OCI-LY3 (cell line): ENCODE results near the gene SLC27A2.
"Not testable (repeated sequence)": the region's sequence is repeated elsewhere in the genome, so short reads cannot be mapped to it uniquely, and the experiment has no call there.

Experiments used
- H2AFZ ChIP-seq: fragments of 200-600, 300-600 bp; shearing (Covaris generic); 2 replicates; pipeline ENCODE4 v1.6.0; 2014; ENCODE audit warnings: antibody characterized with exemption, low read depth, low read length
- H3K27ac ChIP-seq: fragments of 200-600, 300-600 bp; sonication (generic); 2 replicates; pipeline ENCODE4 v1.5.1; 2014; ENCODE audit warnings: mild to moderate bottlenecking, low read length, moderate library complexity, mixed read lengths
- H3K27me3 ChIP-seq: fragments of 200-600, 300-600 bp; sonication (generic); 2 replicates; pipeline ENCODE4 v1.6.1; 2014; ENCODE audit warnings: low read depth, low read length, mixed read lengths
- H3K36me3 ChIP-seq: fragments of 200-600, 300-600 bp; sonication (generic); replicated peaks from 2 replicates; pipeline ENCODE3; 2014; ENCODE audit warnings: low read depth, low read length, mixed read lengths
- H3K4me1 ChIP-seq: fragments of 300-600, 200-600 bp; sonication (generic); 2 replicates; pipeline ENCODE4 v1.6.1; 2014; ENCODE audit warnings: low read length, mixed read lengths
- H3K4me2 ChIP-seq: fragments of 200-600, 300-600 bp; sonication (generic); 2 replicates; pipeline ENCODE4 v1.6.1; 2014; ENCODE audit warnings: low read length, mixed read lengths
- H3K4me3 ChIP-seq: fragments of 300-600, 200-600 bp; sonication (generic); 2 replicates; pipeline ENCODE4 v1.5.1; 2014; ENCODE audit warnings: antibody characterized with exemption, mild to moderate bottlenecking, low read length, moderate library complexity
- H3K79me2 ChIP-seq: fragments of 300-600, 200-600 bp; shearing (Covaris generic); 2 replicates; pipeline ENCODE4 v1.6.1; 2014; ENCODE audit warnings: mild to moderate bottlenecking, low read length, mixed read lengths
- H3K9ac ChIP-seq: fragments of 300-600, 200-600 bp; shearing (Covaris generic); 2 replicates; pipeline ENCODE4 v1.6.0; 2014; ENCODE audit warnings: mild to moderate bottlenecking, low read length, moderate library complexity
- H3K9me3 ChIP-seq: fragments of 200-600, 300-600 bp; shearing (Covaris generic); 2 replicates; pipeline ENCODE4 v1.6.1; 2014; ENCODE audit warnings: low read length, mixed read lengths; ENCODE audit not compliant: insufficient read depth
- H4K20me1 ChIP-seq: fragments of 200-600, 300-600 bp; sonication (generic); 2 replicates; pipeline ENCODE4 v1.6.1; 2016; ENCODE audit warnings: low read length, mixed read lengths; ENCODE audit not compliant: insufficient read depth
- EZH2phosphoT487 ChIP-seq: fragments of 200-600 bp; shearing (Covaris generic); IDR thresholded peaks from 2 replicates; pipeline ENCODE4 v1.6.1; 2018; ENCODE audit warnings: antibody characterized with exemption, mixed run types, low read depth
- TF ChIP-seq, protein P1 (sequence below): fragments of 200-600, 300-600 bp; sonication (generic); IDR thresholded peaks from 2 replicates; pipeline ENCODE4 v1.5.1; 2014; ENCODE audit warnings: antibody characterized with exemption, low read length, low read depth

Gene SLC27A2

GRCh38 chr15:50167110-50167509 is 14.9 kb upstream of the SLC27A2 start:
- no peak overlapping the region for H3K4me3 ChIP-seq
- H3K9me3 ChIP-seq, result no peaks in the 10 kb centered on the region
- TF ChIP-seq, protein P1, sequence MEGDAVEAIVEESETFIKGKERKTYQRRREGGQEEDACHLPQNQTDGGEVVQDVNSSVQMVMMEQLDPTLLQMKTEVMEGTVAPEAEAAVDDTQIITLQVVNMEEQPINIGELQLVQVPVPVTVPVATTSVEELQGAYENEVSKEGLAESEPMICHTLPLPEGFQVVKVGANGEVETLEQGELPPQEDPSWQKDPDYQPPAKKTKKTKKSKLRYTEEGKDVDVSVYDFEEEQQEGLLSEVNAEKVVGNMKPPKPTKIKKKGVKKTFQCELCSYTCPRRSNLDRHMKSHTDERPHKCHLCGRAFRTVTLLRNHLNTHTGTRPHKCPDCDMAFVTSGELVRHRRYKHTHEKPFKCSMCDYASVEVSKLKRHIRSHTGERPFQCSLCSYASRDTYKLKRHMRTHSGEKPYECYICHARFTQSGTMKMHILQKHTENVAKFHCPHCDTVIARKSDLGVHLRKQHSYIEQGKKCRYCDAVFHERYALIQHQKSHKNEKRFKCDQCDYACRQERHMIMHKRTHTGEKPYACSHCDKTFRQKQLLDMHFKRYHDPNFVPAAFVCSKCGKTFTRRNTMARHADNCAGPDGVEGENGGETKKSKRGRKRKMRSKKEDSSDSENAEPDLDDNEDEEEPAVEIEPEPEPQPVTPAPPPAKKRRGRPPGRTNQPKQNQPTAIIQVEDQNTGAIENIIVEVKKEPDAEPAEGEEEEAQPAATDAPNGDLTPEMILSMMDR, result no peak
- TF ChIP-seq EZH2phosphoT487, result no peak
- no peaks in the 10 kb centered on the region for H4K20me1 ChIP-seq
- no peaks in the 10 kb centered on the region for H3K36me3 ChIP-seq
- H3K4me2 ChIP-seq, result no peak overlapping the region
- no peak overlapping the region for H2AFZ ChIP-seq
- H3K9ac ChIP-seq, result no peak overlapping the region
- H3K79me2 ChIP-seq, result no peaks in the 10 kb centered on the region
- no peak overlapping the region for H3K27ac ChIP-seq
- H3K4me1 ChIP-seq, result no peaks in the 10 kb centered on the region
- no peaks in the 10 kb centered on the region for H3K27me3 ChIP-seq

DNA sequence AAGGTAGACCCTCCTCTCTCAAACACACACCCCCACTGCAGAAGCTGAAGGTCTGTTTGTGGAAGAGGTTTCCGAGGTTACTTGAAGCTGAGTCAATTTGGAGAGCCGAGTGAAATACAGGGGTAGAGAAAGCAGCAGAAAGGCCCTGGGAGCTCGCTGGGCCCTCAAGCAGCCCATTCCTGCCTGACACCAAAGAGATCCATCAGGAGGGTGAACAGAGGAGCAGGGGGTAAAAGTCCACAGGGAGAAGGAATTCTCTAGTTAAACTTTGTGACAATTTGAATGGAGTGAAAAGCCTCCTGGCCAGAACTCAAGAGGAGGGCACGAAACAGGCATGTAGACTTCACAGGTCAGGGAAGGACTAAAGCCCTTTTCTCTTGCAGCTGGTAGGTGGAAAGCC is 13.6 kb upstream of the SLC27A2 start:
- Histone ChIP-seq H3K9me3 (no peaks in the 10 kb centered on the region), H3K9ac (no peak overlapping the region), H3K27me3 (no peaks in the 10 kb centered on the region), H4K20me1 (no peaks in the 10 kb centered on the region), H3K4me3 (no peak overlapping the region), H3K27ac (no peak overlapping the region), H3K4me2 (no peak overlapping the region), H3K36me3 (no peaks in the 10 kb centered on the region), H3K79me2 (no peaks in the 10 kb centered on the region), H3K4me1 (no peaks in the 10 kb centered on the region), H2AFZ (no peak overlapping the region)
- no peak for TF ChIP-seq EZH2phosphoT487
- TF ChIP-seq, protein P1, result no peak

GRCh38 chr15:50168783-50169411 is 13.1 kb upstream of the SLC27A2 start:
- no peak overlapping the region for H3K4me2 ChIP-seq
- H3K27me3 ChIP-seq, result no peaks in the 10 kb centered on the region
- no peak overlapping the region for H3K27ac ChIP-seq
- no peaks in the 10 kb centered on the region for H3K79me2 ChIP-seq
- H2AFZ ChIP-seq, result no peak overlapping the region
- H3K9ac ChIP-seq, result no peak overlapping the region
- TF ChIP-seq, protein P1, result no peak
- no peak for TF ChIP-seq EZH2phosphoT487
- H3K9me3 ChIP-seq, result no peaks in the 10 kb centered on the region
- H3K36me3 ChIP-seq, result no peaks in the 10 kb centered on the region
- no peak overlapping the region for H3K4me3 ChIP-seq
- H3K4me1 ChIP-seq, result no peaks in the 10 kb centered on the region
- H4K20me1 ChIP-seq, result no peaks in the 10 kb centered on the region

- H3K4me2 ChIP-seq, H3K27ac ChIP-seq, H2AFZ ChIP-seq, H4K20me1 ChIP-seq, H3K4me3 ChIP-seq, H3K4me1 ChIP-seq, H3K79me2 ChIP-seq, H3K9ac ChIP-seq, H3K27me3 ChIP-seq, H3K36me3 ChIP-seq, H3K9me3 ChIP-seq: not testable (repeated sequence)
Measured at GRCh38 chr15:50172360-50172895, 9.6 kb upstream of the SLC27A2 start.
